Suppressor macrophage (primary cell): ENCODE results near the gene PLBD1.

ENCODE experiments used
- DNase-seq, 4 experiments: peaks; one replicate each; pipeline ENCODE4 v3.0.0-alpha.2; 2020 to 2022
- total RNA-seq, 17 experiments: gene quantifications; one replicate each; lab custom pipeline; 2026; ENCODE audit warnings: mixed read lengths in 6 of 17, inconsistent platforms in 3 of 17; lab: John Stamatoyannopoulos, UW

PLBD1 gene
- total RNA-seq, result 78.9 to 148 (median 121) reads per million in 17 experiments

DNA sequence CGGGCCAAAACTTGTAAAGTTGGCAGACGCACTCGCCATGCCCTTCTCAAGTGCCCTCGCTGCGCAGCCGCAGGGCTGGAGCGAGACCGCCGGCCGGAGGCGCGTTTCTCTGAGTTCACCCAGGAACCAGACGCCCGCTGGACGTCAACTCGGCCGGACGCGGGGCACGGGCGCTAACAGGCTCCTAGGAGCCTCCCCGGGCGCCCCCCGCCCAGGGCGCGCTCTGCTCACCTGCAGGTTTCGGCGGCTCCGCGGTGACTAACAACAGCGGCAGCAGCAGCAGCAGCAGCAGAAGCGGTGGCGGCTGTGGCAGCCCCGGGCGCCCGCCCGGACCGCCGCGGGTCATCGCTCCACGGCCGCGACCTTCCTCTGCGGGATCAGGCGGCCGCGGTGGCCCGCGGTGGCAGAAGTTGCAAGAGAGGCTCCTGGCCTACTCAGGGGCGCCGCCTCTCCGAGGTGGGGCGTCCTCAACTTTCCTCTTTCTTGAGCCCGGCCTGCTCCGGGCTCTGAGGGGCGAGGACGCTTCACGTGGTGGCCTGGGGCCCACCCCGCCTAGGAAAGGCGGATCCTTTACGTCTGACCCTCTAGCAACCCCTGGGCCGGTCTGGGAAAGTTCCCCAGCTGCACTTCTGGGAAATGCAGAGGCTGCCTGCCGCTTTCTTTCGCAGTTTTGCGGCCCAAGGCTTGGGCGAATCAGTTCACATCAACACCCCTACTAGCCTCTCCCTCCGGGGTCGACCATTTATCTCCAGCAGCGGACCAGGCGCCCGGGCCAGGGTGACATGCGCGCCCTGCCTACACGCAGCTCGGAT lies at the start of gene PLBD1:
Gene PLBD1 (minus strand): TSS at position 533 of the 812 bp plus-strand sequence. CDS start 187 bp downstream, at position 346.
- DNase-seq, result peak; percentile 77 to 90 (median 86)

DNA sequence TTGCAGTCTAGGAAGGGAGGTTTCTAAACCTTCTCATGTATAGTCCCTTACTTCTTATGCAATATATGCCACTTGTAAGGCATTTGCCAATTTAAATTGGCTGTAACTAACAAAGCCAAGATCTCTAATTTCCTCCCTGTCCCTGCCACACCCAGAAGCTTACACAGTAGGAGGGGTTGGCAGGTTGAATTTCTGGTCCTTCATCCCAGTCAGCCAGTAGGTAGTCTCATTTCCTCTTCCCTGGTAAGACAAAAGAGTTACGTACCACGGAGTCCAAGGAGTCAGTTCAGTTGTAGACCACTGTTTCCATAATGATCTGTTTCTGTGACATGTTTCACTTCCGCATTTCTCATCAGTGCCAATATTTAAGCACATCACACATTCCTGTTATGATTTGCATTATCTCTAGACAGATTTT lies 47.0 kb upstream of the PLBD1 start:
- DNase-seq, result peak; percentile 49 to 83 (median 63)

DNA sequence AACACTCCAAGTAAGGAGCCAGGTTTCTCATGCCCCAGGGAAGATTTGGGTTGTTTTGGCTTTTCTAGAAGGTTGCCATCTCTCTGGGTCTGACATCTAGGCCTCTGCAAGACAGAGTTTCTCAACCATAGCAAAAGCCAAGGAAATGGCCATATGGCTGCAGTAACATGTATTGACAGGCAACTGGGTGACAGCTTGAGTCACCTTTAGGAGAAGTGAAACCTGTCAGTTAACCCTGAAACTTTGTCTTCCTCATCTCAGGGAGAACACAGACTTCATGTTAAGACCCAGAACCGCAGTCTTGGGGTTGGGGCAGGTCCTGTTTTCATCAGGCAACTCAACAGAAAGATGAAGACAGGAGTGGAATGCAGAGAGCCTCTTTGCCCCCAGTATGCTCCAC lies 46.0 kb upstream of the PLBD1 start:
- peak; percentile 42 to 74 (median 56) for DNase-seq

- DNase-seq, result no peak
Measured at GRCh38 chr12:14612898-14613445, 45.3 kb upstream of the PLBD1 start.

DNA sequence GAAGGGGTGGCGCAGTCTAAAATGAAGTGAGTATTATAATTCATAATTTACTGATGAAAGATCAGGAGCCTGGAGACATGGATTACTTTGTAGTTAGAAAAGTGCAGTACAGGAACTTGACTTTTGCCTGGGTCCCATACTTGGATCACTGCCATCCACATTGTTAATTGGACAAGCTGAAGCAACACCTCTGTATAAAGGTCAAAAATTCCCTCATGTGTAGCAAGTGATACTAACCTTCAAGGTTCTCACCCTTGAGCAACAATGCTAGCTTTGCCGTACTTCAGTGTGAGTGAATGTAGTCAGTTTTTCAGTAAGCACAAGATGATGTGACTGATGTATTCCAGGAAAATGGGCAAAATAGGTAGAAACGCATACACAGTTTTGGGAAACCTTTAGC lies 44.6 kb upstream of the PLBD1 start:
- no peak for DNase-seq

- no peak for DNase-seq
Measured at GRCh38 chr12:14611640-14612203, 44.0 kb upstream of the PLBD1 start.

- DNase-seq, result peak in 2 of 4 experiments; percentile 44 to 61
Measured at GRCh38 chr12:14607568-14607967, 39.9 kb upstream of the PLBD1 start.

DNA sequence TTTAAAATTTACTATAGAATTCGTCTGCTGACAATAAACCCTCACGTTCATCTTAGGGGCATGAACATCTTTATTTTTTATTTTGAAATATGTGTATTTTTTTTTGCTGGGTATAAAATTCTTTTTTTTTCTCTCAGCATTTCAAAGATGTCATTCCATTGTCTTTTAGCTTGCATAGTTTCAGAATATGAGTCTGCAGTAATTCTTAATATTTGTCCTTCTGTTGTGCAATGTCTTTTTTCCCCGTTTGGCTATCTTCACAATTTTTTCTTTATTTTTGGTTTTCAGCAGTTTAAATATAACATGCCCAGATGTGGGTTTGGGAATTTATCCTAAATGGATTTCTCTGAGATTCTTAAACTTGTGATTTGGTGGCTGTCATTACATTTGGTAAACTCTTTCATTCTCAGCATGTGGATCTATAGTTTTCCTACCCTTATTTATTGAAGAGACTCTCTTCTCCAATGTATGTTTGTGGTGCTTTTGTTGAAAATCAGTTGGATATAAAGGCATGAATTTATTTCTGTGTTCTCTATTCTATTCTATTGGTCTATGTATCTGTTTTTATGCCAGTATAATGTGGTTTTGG lies 37.8 kb upstream of the PLBD1 start:
- DNase-seq, result peak in 2 of 4 experiments; percentile 42 to 45

DNA sequence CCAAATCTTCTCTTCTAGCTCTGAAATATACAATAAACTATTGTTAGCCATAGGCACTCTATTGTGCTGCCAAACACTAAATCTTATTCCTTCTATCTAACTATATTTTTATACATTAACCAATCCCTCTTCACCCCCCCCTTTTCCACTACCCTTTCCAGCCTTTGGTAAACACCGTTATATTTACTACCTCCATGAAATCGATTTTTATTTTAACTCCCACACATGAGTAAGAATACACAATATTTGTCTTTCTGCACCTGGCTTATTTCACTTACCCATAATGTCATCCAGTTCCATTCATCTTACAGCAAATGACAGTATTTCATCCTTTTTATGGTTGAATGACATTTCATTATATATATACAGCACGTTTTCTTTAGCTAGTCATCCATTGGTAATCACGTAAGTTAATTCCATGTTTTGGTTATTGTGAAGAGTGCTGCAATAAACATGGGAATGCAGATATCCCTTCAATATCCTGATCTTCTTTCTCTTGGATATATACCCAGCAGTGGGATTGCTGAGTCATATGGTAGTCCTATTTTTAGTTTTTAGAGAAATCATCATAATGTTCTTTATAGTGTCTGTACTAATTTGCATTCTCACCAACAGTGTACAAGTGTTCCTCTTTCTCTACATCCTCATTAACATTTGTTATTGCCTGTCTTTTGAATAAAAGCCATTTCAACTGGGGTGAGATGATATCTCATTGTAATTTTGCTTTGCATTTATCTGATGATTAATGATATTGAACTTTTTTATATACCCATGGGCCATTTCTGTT lies 34.2 kb upstream of the PLBD1 start:
- DNase-seq, result peak in 2 of 4 experiments; percentile 11 to 28

GRCh38 chr12:14597480-14597879 lies 29.8 kb upstream of the PLBD1 start:
- DNase-seq, result no peak

- no peak for DNase-seq
Measured at GRCh38 chr12:14591719-14592118, 24.0 kb upstream of the PLBD1 start.

GRCh38 chr12:14589169-14590004 lies 21.7 kb upstream of the PLBD1 start:
- DNase-seq, result no peak

DNA sequence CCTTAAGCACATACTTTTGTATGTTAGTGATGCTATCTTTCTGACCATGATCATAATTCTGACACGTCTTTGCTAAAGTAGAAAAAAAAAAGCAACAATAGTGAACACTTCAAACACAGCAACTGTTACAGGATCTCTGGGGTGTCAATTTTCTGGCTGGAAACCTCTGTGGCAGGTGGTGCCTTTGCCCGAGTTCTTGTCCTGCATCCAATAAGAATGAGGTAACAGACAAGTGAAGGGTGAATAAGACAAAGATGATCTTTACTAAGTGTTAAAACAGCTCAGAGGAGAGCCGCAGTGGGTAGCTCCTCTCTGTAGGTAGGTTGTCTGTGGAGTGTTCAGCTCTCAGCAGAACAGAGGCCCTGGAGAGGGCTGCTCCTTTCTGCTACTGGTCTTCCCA lies 20.9 kb upstream of the PLBD1 start:
- DNase-seq, result no peak

GRCh38 chr12:14578646-14579045 lies 11.0 kb upstream of the PLBD1 start:
- peak in 1 of 4 experiments; percentile 25 for DNase-seq

GRCh38 chr12:14577344-14577743 lies 9.7 kb upstream of the PLBD1 start:
- DNase-seq, result peak in 3 of 4 experiments; percentile 36 to 61 (median 53)

DNA sequence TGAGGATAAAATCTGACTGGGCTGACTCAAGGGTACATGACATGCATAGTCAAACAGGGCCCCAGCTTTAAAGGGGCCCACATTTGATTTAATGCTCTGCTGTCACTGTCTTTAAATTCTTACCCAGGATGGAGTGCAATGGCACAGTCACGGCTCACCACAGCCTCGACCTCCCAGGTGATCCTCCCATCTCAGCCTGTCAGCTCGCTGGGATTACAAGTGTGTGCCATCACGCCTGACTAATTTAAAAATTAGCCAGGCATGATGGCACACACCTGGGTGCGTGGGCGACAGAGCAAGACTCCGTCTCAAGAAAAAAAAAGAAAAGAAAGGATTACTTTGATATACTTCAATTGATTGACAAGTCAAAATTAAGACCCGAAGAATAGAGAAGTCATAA lies 9.2 kb upstream of the PLBD1 start:
- no peak for DNase-seq

DNA sequence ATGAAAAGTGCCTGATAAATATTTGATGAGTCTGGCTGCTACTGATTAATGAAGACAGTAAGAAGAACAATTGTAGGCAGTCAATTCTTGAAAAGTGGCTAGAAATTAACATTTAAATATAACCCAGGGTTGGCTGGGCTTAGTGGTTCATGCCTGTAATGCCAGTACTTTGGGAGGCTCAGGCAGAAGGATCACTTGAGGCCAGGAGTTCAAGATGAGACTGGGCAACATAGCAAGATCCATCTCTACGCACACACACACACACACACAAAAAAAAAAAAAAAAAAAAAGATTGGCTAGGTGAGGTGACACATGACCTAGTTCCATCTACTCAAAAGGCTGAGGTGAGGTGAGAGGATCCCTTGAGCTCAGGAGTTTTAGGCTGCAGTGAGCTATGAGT lies 7.9 kb upstream of the PLBD1 start:
- no peak for DNase-seq

- no peak for DNase-seq
Measured at GRCh38 chr12:14573118-14573517, 5.4 kb upstream of the PLBD1 start.

DNA sequence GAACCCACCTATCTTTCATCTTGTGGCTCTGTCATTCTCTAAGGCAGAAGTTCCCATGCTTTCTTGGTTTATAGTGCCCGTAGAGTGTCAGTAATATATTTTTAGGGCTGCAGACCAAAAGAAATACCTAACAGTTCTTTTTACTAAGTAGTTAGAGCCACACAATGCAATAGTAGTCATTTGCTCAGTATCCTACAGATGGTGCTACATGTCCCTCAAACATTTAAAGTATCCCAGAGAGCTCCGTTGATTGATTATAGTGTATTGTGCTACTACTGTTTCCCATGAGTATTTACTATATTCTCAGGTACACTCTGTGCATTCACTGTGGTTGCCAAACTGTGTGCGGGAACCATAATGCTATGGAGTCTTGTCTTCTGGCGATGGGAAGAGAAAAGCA lies 4.7 kb upstream of the PLBD1 start:
- DNase-seq, result no peak

- no peak for DNase-seq
Measured at GRCh38 chr12:14571779-14572178, 4.1 kb upstream of the PLBD1 start.

DNA sequence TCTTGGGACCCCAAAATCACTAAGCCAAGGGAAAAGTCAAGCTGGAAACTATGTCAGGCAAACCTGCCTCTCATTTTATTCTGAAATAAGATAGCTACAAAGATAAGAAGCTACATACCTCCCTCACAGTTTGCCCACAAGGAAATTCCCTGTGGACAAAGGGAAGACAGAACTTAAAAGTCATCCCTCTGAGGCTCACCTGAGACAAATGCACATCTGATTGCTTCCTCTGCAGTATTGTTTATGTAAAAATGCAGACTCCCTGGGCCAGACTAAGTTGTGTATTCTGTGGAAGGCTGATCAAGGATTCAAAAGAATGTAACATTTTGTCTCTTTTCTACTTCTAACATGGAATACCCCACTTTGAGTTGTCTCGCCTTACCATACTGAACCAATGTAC lies 2.5 kb upstream of the PLBD1 start:
- DNase-seq, result no peak
